22Rv1 (cell line): ENCODE data around the gene PLXNB2.

Source experiments
- CTCF ChIP-seq: fragments of 450-650 bp; IDR thresholded peaks from 2 replicates; pipeline ENCODE4 v1.5.1; 2017; ENCODE audit warnings: mild to moderate bottlenecking
- ZFX ChIP-seq: fragments of 450-650 bp; IDR thresholded peaks from 2 replicates; pipeline ENCODE4 v1.6.1; 2017; ENCODE audit warnings: antibody characterized with exemption, borderline replicate concordance

GRCh38 chr22:50258361-50259292 is 48.8 kb downstream of the PLXNB2 start:
- TF ChIP-seq CTCF, result no peak
- no peak for TF ChIP-seq ZFX
